NCI-H1092 (cell line): Measurements from ENCODE around the gene LUC7L.
"Not testable (repeated sequence)": the region's sequence is repeated elsewhere in the genome, so short reads cannot be mapped to it uniquely, and the experiment has no call there.

Source experiments
- DNase-seq: peaks from one replicate; lab custom pipeline; 2025; lab: John Stamatoyannopoulos, UW

LUC7L gene

GRCh38 chr16:164827-165538 lies 64.3 kb downstream of the LUC7L start:
- DNase-seq = no peak

GRCh38 chr16:164134-164823 lies 65.0 kb downstream of the LUC7L start:
- DNase-seq = not testable (repeated sequence)

GRCh38 chr16:163696-164095 lies 65.6 kb downstream of the LUC7L start:
- not testable (repeated sequence) for DNase-seq

- not testable (repeated sequence) for DNase-seq
Measured at GRCh38 chr16:163139-163538, 66.1 kb downstream of the LUC7L start.

GRCh38 chr16:162271-162991 lies 66.8 kb downstream of the LUC7L start:
- no peak for DNase-seq

- no peak for DNase-seq
Measured at GRCh38 chr16:160691-161190, 68.5 kb downstream of the LUC7L start.

- DNase-seq = not testable (repeated sequence)
Measured at GRCh38 chr16:160242-160641, 69.0 kb downstream of the LUC7L start.

- no peak for DNase-seq
Measured at GRCh38 chr16:159136-159849, 70.0 kb downstream of the LUC7L start.

GRCh38 chr16:155031-155398 lies 74.2 kb downstream of the LUC7L start:
- DNase-seq = no peak

GRCh38 chr16:154217-155030 lies 74.8 kb downstream of the LUC7L start:
- no peak for DNase-seq

GRCh38 chr16:153550-154216 lies 75.6 kb downstream of the LUC7L start:
- not testable (repeated sequence) for DNase-seq

- not testable (repeated sequence) for DNase-seq
Measured at GRCh38 chr16:153129-153521, 76.1 kb downstream of the LUC7L start.

GRCh38 chr16:152141-153128 lies 76.8 kb downstream of the LUC7L start, which contains the start of gene HBZ:
TSS of gene HBZ (plus strand) at chr16:152644. CDS start at chr16:152910, 266 bp downstream.
- DNase-seq = no peak

GRCh38 chr16:149024-149660 lies 80.1 kb downstream of the LUC7L start:
- DNase-seq = no peak

- DNase-seq = no peak
Measured at GRCh38 chr16:146646-147045, 82.6 kb downstream of the LUC7L start.

GRCh38 chr16:144797-145252 lies 84.4 kb downstream of the LUC7L start:
- DNase-seq = no peak

- no peak for DNase-seq
Measured at GRCh38 chr16:143456-143855, 85.8 kb downstream of the LUC7L start.

- no peak for DNase-seq
Measured at GRCh38 chr16:143047-143446, 86.2 kb downstream of the LUC7L start.
